Thyroid gland (tissue), 4 donors: Measurements from ENCODE around the gene LAMC1. TPM values are rescaled to one million over a fixed set of nuclear protein-coding genes. Genes with fewer than 3 reads are reported as not detected.

Experiments
- DNase-seq, 2 donors: peaks; one replicate each; pipeline ENCODE4 v3.0.0-alpha.2; 2019
- H3K27ac ChIP-seq, 3 donors: fragments of 200-600 bp; sonication (generic); 1 replicate in 2 of 3; 2 replicates in 1 of 3; pipeline ENCODE4 v1.5.1; 2016 to 2019; ENCODE audit warnings: mild to moderate bottlenecking in 1 of 3, moderate library complexity in 1 of 3
- H3K27me3 ChIP-seq: fragments of 200-600 bp; sonication (generic); one replicate; pipeline ENCODE4 v1.5.1; 2019
- H3K36me3 ChIP-seq, 2 donors: fragments of 200-600 bp; sonication (generic); one replicate each; pipeline ENCODE4 v1.5.1; 2016 to 2019
- H3K4me1 ChIP-seq, 2 donors: fragments of 200-600 bp; sonication (generic); one replicate each; pipeline ENCODE4 v1.5.1; 2017 to 2019
- H3K4me3 ChIP-seq, 3 donors: fragments of 200-600 bp; sonication (generic); replicated peaks in 1 of 3; 1 replicate in 2 of 3; 2 replicates in 1 of 3; pipeline ENCODE4 v1.5.1; 2016; ENCODE audit warnings: mild to moderate bottlenecking in 1 of 3
- H3K9me3 ChIP-seq: fragments of 200-600 bp; sonication (generic); one replicate; pipeline ENCODE4 v1.5.1; 2017
- POLR2A ChIP-seq, 2 donors: fragments of 450-650 bp; IDR thresholded peaks; one replicate each; pipeline ENCODE4 v1.6.1; 2017; ENCODE audit warnings: antibody characterized with exemption in 2 of 2, mild to moderate bottlenecking in 2 of 2, moderate library complexity in 1 of 2
- WGBS, 2 donors: methylation state at CpG; one replicate each; pipeline ENCODE4 v1.1.5; 2017; 5-methylcytosine and 5-hydroxymethylcytosine counted together
- intact Hi-C: fragments of 100-400 bp; cut with DNase I; formaldehyde crosslinking; loops from one replicate; pipeline ENCODE4 v1.15.1; 2023
- total RNA-seq, 4 donors: library from RNA; depleted of rRNA; stranded (reverse); fragments of >200 nt; gene quantifications; one replicate each; pipeline ENCODE4 v1.2.3, GENCODE V29; 2016
- TF ChIP-seq, protein P1 (sequence below), 6 experiments: fragments of 200-600 bp in 3 of 6; fragments of 450-650 bp in 3 of 6; sonication (generic) in 3 of 6; IDR thresholded peaks; one replicate each; pipeline ENCODE4 v1.5.1; 2016 to 2019; ENCODE audit warnings: antibody characterized with exemption in 6 of 6, mild to moderate bottlenecking in 2 of 6, inconsistent platforms in 1 of 6, moderate library complexity in 1 of 6

Gene LAMC1
- total RNA-seq, 4 donors from 2014 or later: 150 to 213 (median 174) TPM

DNA sequence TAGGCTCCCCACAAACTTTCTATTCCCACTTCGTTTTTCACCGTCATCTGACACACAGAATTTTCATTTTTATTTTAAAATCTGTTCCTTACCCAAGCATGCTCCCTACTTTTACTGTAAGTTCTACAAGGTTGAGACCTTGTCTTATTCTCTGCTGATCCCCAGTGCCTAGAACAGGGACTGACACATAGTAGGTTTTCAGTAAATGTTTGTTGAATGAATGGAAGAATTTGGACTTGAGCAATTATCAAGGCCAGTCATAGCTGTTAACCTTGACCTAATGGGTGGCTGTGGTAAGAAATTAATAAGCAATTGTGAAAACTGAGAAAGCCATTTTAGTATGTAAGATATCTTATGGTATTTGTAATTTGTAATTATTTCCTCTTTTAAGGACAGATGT, 71.1 kb downstream of the LAMC1 start:
- H3K27ac ChIP-seq: no peak overlapping the region
- H3K4me3 ChIP-seq: no peak overlapping the region
- H3K36me3 ChIP-seq: no peaks in the 10 kb centered on the region
- no peak for TF ChIP-seq POLR2A (IDR thresholded peaks at IDR 0.05)
- TF ChIP-seq, protein P1, sequence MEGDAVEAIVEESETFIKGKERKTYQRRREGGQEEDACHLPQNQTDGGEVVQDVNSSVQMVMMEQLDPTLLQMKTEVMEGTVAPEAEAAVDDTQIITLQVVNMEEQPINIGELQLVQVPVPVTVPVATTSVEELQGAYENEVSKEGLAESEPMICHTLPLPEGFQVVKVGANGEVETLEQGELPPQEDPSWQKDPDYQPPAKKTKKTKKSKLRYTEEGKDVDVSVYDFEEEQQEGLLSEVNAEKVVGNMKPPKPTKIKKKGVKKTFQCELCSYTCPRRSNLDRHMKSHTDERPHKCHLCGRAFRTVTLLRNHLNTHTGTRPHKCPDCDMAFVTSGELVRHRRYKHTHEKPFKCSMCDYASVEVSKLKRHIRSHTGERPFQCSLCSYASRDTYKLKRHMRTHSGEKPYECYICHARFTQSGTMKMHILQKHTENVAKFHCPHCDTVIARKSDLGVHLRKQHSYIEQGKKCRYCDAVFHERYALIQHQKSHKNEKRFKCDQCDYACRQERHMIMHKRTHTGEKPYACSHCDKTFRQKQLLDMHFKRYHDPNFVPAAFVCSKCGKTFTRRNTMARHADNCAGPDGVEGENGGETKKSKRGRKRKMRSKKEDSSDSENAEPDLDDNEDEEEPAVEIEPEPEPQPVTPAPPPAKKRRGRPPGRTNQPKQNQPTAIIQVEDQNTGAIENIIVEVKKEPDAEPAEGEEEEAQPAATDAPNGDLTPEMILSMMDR (IDR thresholded peaks at IDR 0.05): no peak
- no peaks in the 10 kb centered on the region for H3K27me3 ChIP-seq
- H3K9me3 ChIP-seq: no peaks in the 10 kb centered on the region
- intact Hi-C loops: no loop called here
- 46 to 61% methylated on average over 2 of the region's 2 CpGs for WGBS, 2 donors
- no peak for DNase-seq
- H3K4me1 ChIP-seq: peaks cover 44 to 49% of the 10 kb centered on the region in 2 donors

DNA sequence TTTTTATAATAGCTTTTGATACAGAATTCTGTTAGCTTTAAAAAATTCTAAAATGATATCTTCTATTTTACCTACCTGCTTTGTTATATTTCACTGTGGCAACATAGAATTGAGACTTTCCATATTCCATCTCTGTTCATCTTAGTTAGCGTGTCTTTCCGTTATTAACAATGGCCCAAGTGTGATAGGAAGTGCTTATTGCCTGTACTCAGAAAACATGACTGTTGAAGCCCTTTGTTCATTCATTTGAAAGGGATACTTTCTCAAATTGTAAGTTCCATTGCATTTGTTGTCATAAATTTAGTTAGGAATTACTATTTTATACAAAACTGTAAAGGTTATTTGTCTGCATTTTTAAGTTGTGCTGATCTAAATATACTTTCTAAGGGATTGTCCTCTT, 73.1 kb downstream of the LAMC1 start:
- no peaks in the 10 kb centered on the region for H3K36me3 ChIP-seq
- H3K27me3 ChIP-seq: no peaks in the 10 kb centered on the region
- peak overlapping the region in 1 of 3 donors; percentile 41 for H3K27ac ChIP-seq
- no peak overlapping the region for H3K4me3 ChIP-seq
- no peak for DNase-seq
- TF ChIP-seq, protein P1 (IDR thresholded peaks at IDR 0.05): no peak
- no peak for TF ChIP-seq POLR2A (IDR thresholded peaks at IDR 0.05)
- peaks cover 27 to 29% of the 10 kb centered on the region in 2 donors for H3K4me1 ChIP-seq
- H3K9me3 ChIP-seq: no peaks in the 10 kb centered on the region
- intact Hi-C loops: no loop called here
- 85 to 91% methylated on average over 2 of the region's 2 CpGs for WGBS, 2 donors

DNA sequence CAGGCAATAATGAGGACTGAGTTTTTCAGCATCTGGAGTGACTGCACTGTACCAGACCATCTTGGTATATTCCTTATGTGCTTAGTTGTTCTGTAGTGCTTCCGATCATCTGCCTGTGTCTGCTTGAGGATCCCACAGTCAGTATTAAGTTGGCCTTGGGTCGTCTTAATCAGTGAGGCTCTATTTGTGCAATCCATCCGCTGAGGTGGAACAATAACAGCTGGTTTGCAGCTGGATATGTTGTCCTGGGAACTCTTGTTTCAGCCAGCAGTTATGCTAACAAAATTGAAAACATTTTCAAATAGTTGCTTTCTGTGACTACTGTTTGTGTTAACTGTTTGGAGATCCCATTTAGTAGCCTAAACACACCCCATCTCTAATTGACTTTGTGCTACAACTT, 73.7 kb downstream of the LAMC1 start:
- no peak for DNase-seq
- intact Hi-C loops: no loop called here
- 26 to 36% methylated on average over 3 of the region's 3 CpGs for WGBS, 2 donors
- TF ChIP-seq, protein P1 (IDR thresholded peaks at IDR 0.05): no peak
- no peak for TF ChIP-seq POLR2A (IDR thresholded peaks at IDR 0.05)
- no peak overlapping the region for H3K4me3 ChIP-seq
- peak overlapping the region in 2 of 3 donors; percentile 7 to 41 for H3K27ac ChIP-seq
- H3K9me3 ChIP-seq: no peaks in the 10 kb centered on the region
- H3K27me3 ChIP-seq: no peaks in the 10 kb centered on the region
- peaks cover 25 to 27% of the 10 kb centered on the region in 2 donors for H3K4me1 ChIP-seq
- no peaks in the 10 kb centered on the region for H3K36me3 ChIP-seq

DNA sequence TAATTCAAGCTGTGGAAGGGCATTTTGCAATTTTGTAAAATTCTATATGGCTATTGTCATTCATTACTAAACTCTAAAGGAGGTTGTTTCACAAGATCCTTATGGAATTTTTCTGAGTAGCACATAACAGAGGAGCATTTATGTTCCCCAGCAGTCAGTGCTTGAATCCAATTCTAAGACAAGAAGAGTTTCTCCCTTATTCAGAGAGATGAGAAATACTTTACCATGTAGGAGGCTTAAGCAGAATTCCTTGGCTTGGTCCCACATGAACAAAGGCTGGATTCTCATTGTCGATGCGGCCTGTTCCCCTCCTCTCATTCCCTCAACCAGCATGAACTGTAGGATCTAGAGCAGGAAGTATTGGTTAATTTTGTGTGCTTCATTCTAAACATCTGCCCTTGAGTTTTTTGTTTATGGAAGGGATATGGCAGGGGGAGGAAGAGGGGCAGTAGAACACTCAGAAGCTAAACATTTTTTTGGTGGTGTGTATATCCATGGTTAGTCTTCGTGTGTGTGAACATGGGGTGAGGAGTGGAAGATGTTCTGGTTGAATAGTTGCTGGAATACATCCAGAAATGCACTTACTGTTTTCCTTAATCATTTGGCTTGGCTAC, 74.3 kb downstream of the LAMC1 start:
- TF ChIP-seq POLR2A (IDR thresholded peaks at IDR 0.05): no peak
- TF ChIP-seq, protein P1 (IDR thresholded peaks at IDR 0.05): no peak
- Histone ChIP-seq H3K36me3 (no peaks in the 10 kb centered on the region), H3K9me3 (no peaks in the 10 kb centered on the region), H3K27ac (peak overlapping the region in 2 of 3 donors; percentile 7 to 22), H3K4me1 (peaks cover 25 to 30% of the 10 kb centered on the region in 2 donors), H3K4me3 (no peak overlapping the region), H3K27me3 (no peaks in the 10 kb centered on the region)
- WGBS, 2 donors: 20 to 22% methylated on average over 3 of the region's 3 CpGs
- DNase-seq: no peak
- intact Hi-C loops: no loop called here

DNA sequence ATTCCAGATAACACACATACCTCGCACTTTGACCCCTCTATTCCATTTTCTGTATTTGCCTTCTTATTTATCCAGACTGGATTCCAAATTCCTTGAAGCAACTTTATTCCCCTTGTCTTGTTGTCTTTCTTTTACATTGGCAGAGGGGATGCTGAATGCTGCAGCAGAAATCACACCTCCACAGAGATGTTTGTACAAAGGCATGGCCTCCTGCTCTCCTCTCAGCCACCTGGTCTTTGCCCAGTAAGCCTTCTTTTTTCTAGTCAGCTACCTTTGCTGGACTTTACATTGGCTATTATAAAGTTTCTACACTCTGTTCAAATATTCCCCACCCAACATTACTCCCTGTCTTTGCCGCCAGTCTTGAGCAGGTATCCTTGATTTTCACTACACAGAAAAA, 75.1 kb downstream of the LAMC1 start:
- H3K36me3 ChIP-seq: peaks cover 0 to 2% of the 10 kb centered on the region in 2 donors
- no peaks in the 10 kb centered on the region for H3K27me3 ChIP-seq
- H3K27ac ChIP-seq: no peak overlapping the region
- intact Hi-C loops: no loop called here
- H3K4me1 ChIP-seq: peaks cover 25 to 30% of the 10 kb centered on the region in 2 donors
- no peaks in the 10 kb centered on the region for H3K9me3 ChIP-seq
- TF ChIP-seq, protein P1 (IDR thresholded peaks at IDR 0.05): no peak
- no peak for TF ChIP-seq POLR2A (IDR thresholded peaks at IDR 0.05)
- 97 to 98% methylated on average over 2 of the region's 2 CpGs for WGBS, 2 donors
- H3K4me3 ChIP-seq: no peak overlapping the region
- no peak for DNase-seq
